RCC 7860 (cell line): ENCODE data around the gene ZNF592.
"Not testable (repeated sequence)": the region's sequence is repeated elsewhere in the genome, so short reads cannot be mapped to it uniquely, and the experiment has no call there.

ENCODE experiments used
- DNase-seq: peaks from one replicate; pipeline ENCODE4 v3.0.0-alpha.2; 2015; ENCODE audit warnings: low spot score
- FAIRE-seq: peaks from 2 replicates; lab custom pipeline; 2012; peaks lifted over from hg19 to GRCh38; lab: Jason Lieb, UNC

ZNF592 gene

GRCh38 chr15:84747416-84748273, 747 bp upstream of the ZNF592 start:
- FAIRE-seq (no peak), DNase-seq (peak; percentile 57)

- FAIRE-seq (no peak), DNase-seq (peak; percentile 11)
Measured at GRCh38 chr15:84749111-84749991, 959 bp downstream of the ZNF592 start.

GRCh38 chr15:84750583-84751092, 2.2 kb downstream of the ZNF592 start:
- FAIRE-seq (no peak), DNase-seq (no peak)

- not testable (repeated sequence) for DNase-seq, FAIRE-seq
Measured at GRCh38 chr15:84751721-84752120, 3.3 kb downstream of the ZNF592 start.

GRCh38 chr15:84752195-84752594, 3.8 kb downstream of the ZNF592 start:
- DNase-seq = peak; percentile 9
- peak; percentile 32 for FAIRE-seq

- DNase-seq (peak; percentile 25), FAIRE-seq (peak; percentile 45)
Measured at GRCh38 chr15:84752700-84753099, 4.3 kb downstream of the ZNF592 start.

GRCh38 chr15:84754889-84755288, 6.5 kb downstream of the ZNF592 start:
- FAIRE-seq, DNase-seq: not testable (repeated sequence)

GRCh38 chr15:84755736-84756527, 7.5 kb downstream of the ZNF592 start:
- DNase-seq = no peak
- no peak for FAIRE-seq

- no peak for FAIRE-seq
- DNase-seq = no peak
Measured at GRCh38 chr15:84759018-84759417, 10.6 kb downstream of the ZNF592 start.

GRCh38 chr15:84760219-84760618, 11.8 kb downstream of the ZNF592 start:
- DNase-seq = no peak
- FAIRE-seq = no peak

GRCh38 chr15:84761607-84762131, 13.3 kb downstream of the ZNF592 start:
- no peak for DNase-seq
- no peak for FAIRE-seq

- FAIRE-seq (no peak), DNase-seq (no peak)
Measured at GRCh38 chr15:84762840-84763572, 14.6 kb downstream of the ZNF592 start.

GRCh38 chr15:84764585-84764984, 16.2 kb downstream of the ZNF592 start:
- no peak for DNase-seq
- FAIRE-seq = no peak

- DNase-seq = no peak
- FAIRE-seq = no peak
Measured at GRCh38 chr15:84764989-84765388, 16.6 kb downstream of the ZNF592 start.

GRCh38 chr15:84765675-84766074, 17.3 kb downstream of the ZNF592 start:
- FAIRE-seq = no peak
- DNase-seq = no peak

- DNase-seq (no peak), FAIRE-seq (no peak)
Measured at GRCh38 chr15:84766461-84767035, 18.2 kb downstream of the ZNF592 start.

- FAIRE-seq (no peak), DNase-seq (no peak)
Measured at GRCh38 chr15:84772031-84772430, 23.6 kb downstream of the ZNF592 start.

- DNase-seq (no peak), FAIRE-seq (no peak)
Measured at GRCh38 chr15:84772467-84772866, 24.1 kb downstream of the ZNF592 start.

GRCh38 chr15:84773716-84774115, 25.3 kb downstream of the ZNF592 start:
- FAIRE-seq (no peak), DNase-seq (no peak)
